Stomach (tissue), 4 donors: ENCODE data around the gene EMP1.

Experiments used
- CTCF ChIP-seq, 7 experiments: fragments of 450-650 bp in 4 of 7; fragments of 200-600 bp in 3 of 7; sonication (generic) in 3 of 7; IDR thresholded peaks; one replicate each; pipeline ENCODE4 v1.5.1; 2016 to 2019; ENCODE audit warnings: antibody characterized with exemption in 7 of 7, control low read depth in 2 of 7, mild to moderate bottlenecking in 1 of 7
- EP300 ChIP-seq: sonication (generic); formaldehyde crosslinking; IDR thresholded peaks from one replicate; pipeline ENCODE4 v1.6.1; 2017; ENCODE audit warnings: antibody characterized with exemption
- POLR2A ChIP-seq, 4 donors: fragments of 450-650 bp; IDR thresholded peaks; one replicate each; pipeline ENCODE4 v1.6.1; 2016; ENCODE audit warnings: antibody characterized with exemption in 4 of 4, control low read depth in 2 of 4, mild to moderate bottlenecking in 1 of 4, moderate library complexity in 1 of 4
- POLR2AphosphoS5 ChIP-seq, 3 donors: sonication (generic); formaldehyde crosslinking; IDR thresholded peaks; one replicate each; pipeline ENCODE4 v1.6.1; 2016; ENCODE audit warnings: antibody characterized with exemption in 3 of 3

- TF ChIP-seq CTCF (IDR thresholded peaks at IDR 0.05) (no peak), POLR2A (IDR thresholded peaks at IDR 0.05) (no peak), POLR2AphosphoS5 (IDR thresholded peaks at IDR 0.05) (no peak), EP300 (no peak)
Observed at GRCh38 chr12:13154027-13154538, 42.4 kb upstream of the EMP1 start.
